Stomach (tissue), 9 donors: ENCODE data around the gene C1QL1. TPM values are rescaled to one million over a fixed set of nuclear protein-coding genes. Genes with fewer than 3 reads are reported as not detected.

Experiments used
- DNase-seq, 2 donors: peaks; one replicate each; pipeline versions ENCODE4 v3.0.0 to v3.0.0-alpha.2; 2013 to 2019
- H3K27ac ChIP-seq, 5 donors: fragments of 200-600 bp in 4 of 5; sonication (generic) in 4 of 5; one replicate each; pipeline ENCODE4 v1.5.1; 2013 to 2019; ENCODE audit warnings: mild to moderate bottlenecking in 1 of 5, moderate library complexity in 1 of 5
- H3K27me3 ChIP-seq, 3 donors: fragments of 200-600 bp; sonication (generic); one replicate each; pipeline ENCODE4 v1.5.1; 2017 to 2019; ENCODE audit warnings: mixed run types in 1 of 3
- H3K36me3 ChIP-seq, 4 donors: fragments of 200-600 bp; sonication (generic); 1 replicate in 3 of 4; 2 replicates in 1 of 4; pipeline ENCODE4 v1.5.1; 2016 to 2019
- H3K4me1 ChIP-seq, 4 donors: fragments of 200-600 bp; sonication (generic); one replicate each; pipeline ENCODE4 v1.5.1; 2016 to 2019
- H3K4me3 ChIP-seq, 4 donors: fragments of 200-600 bp; sonication (generic) in 3 of 4; one replicate each; pipeline ENCODE4 v1.5.1; 2016 to 2019; ENCODE audit warnings: mild to moderate bottlenecking in 1 of 4
- H3K9me3 ChIP-seq, 4 donors: fragments of 200-600 bp; sonication (generic); one replicate each; pipeline ENCODE4 v1.5.1; 2016 to 2019
- CTCF ChIP-seq, 7 experiments: fragments of 450-650 bp in 4 of 7; fragments of 200-600 bp in 3 of 7; sonication (generic) in 3 of 7; IDR thresholded peaks; one replicate each; pipeline ENCODE4 v1.5.1; 2016 to 2019; ENCODE audit warnings: antibody characterized with exemption in 7 of 7, control low read depth in 2 of 7, mild to moderate bottlenecking in 1 of 7
- EP300 ChIP-seq: sonication (generic); formaldehyde crosslinking; IDR thresholded peaks from one replicate; pipeline ENCODE4 v1.6.1; 2017; ENCODE audit warnings: antibody characterized with exemption
- POLR2A ChIP-seq, 4 donors: fragments of 450-650 bp; IDR thresholded peaks; one replicate each; pipeline ENCODE4 v1.6.1; 2016; ENCODE audit warnings: antibody characterized with exemption in 4 of 4, control low read depth in 2 of 4, mild to moderate bottlenecking in 1 of 4, moderate library complexity in 1 of 4
- POLR2AphosphoS5 ChIP-seq, 3 donors: sonication (generic); formaldehyde crosslinking; IDR thresholded peaks; one replicate each; pipeline ENCODE4 v1.6.1; 2016; ENCODE audit warnings: antibody characterized with exemption in 3 of 3
- WGBS, 5 donors: extraction: QIAGEN DNeasy Blood & Tissue Kit in 3 of 5; methylation state at CpG; one replicate each; pipeline versions ENCODE4 v1.1.5 to v1.1.7; 2013 to 2018; 5-methylcytosine and 5-hydroxymethylcytosine counted together
- intact Hi-C: fragments of 100-400 bp; cut with DNase I; formaldehyde crosslinking; loops from one replicate; pipeline ENCODE4 v1.15.1; 2023; ENCODE audit warnings: low total_unique reads
- polyA plus RNA-seq, 3 donors: library from polyadenylated mRNA; stranded (reverse); fragments of 200-250 nt; gene quantifications; one replicate each; pipeline ENCODE4 v1.2.3, GENCODE V29; 2013
- total RNA-seq, 5 donors: library from RNA; depleted of rRNA; stranded (reverse); fragments of >200 nt; gene quantifications; one replicate each; pipeline versions ENCODE4 v1.1.0 to v1.2.3, GENCODE V29; 2014 to 2016
- donor health status: healthy with polysubstance abuse.
- donor health status: Bipolar disorder and iron deficiency.
- donor health status: healthy.

C1QL1 gene
- total and polyA plus RNA-seq, 8 donors, result 2.2 to 16.3 (median 5.2) TPM; not detected in 1

- 67 to 87% (median 73%) methylated on average over 10 of the region's 10 CpGs for WGBS, 5 donors
- no peak overlapping the region for H3K4me3 ChIP-seq
- H3K9me3 ChIP-seq, result peaks cover 0 to 10% (median 5%) of the 10 kb centered on the region in 4 donors
- H3K36me3 ChIP-seq, result no peaks in the 10 kb centered on the region
- H3K4me1 ChIP-seq, result no peaks in the 10 kb centered on the region
- intact Hi-C loops, result no loop called here
- no peak for DNase-seq
- TF ChIP-seq POLR2AphosphoS5 (IDR thresholded peaks at IDR 0.05) (no peak), CTCF (IDR thresholded peaks at IDR 0.05) (no peak), EP300 (no peak), POLR2A (IDR thresholded peaks at IDR 0.05) (no peak)
- H3K27me3 ChIP-seq, result peaks cover 0 to 38% (median 0%) of the 10 kb centered on the region in 3 donors
- H3K27ac ChIP-seq, result no peak overlapping the region
These were observed 28.2 kb upstream of the C1QL1 start for GRCh38 chr17:44996304-44996703.

GRCh38 chr17:44995436-44996001 is 27.4 kb upstream of the C1QL1 start:
- intact Hi-C loops, result no loop called here
- no peak overlapping the region for H3K4me3 ChIP-seq
- TF ChIP-seq POLR2A (IDR thresholded peaks at IDR 0.05) (no peak), EP300 (no peak), CTCF (IDR thresholded peaks at IDR 0.05) (no peak), POLR2AphosphoS5 (IDR thresholded peaks at IDR 0.05) (no peak)
- H3K27ac ChIP-seq, result no peak overlapping the region
- no peaks in the 10 kb centered on the region for H3K4me1 ChIP-seq
- peaks cover 0 to 38% (median 0%) of the 10 kb centered on the region in 3 donors for H3K27me3 ChIP-seq
- peak in 1 of 2 donors; percentile 43 for DNase-seq
- WGBS, 5 donors, result 45 to 59% (median 51%) methylated on average over 10 to 11 of the region's 11 CpGs
- peaks cover 0 to 10% (median 5%) of the 10 kb centered on the region in 4 donors for H3K9me3 ChIP-seq
- no peaks in the 10 kb centered on the region for H3K36me3 ChIP-seq

GRCh38 chr17:44992242-44992939 is 24.3 kb upstream of the C1QL1 start:
- Histone ChIP-seq H3K4me3 (no peak overlapping the region), H3K4me1 (peaks cover 3 to 7% (median 6%) of the 10 kb centered on the region in 4 donors), H3K27me3 (peaks cover 0 to 56% (median 18%) of the 10 kb centered on the region in 3 donors), H3K27ac (no peak overlapping the region), H3K9me3 (no peaks in the 10 kb centered on the region), H3K36me3 (no peaks in the 10 kb centered on the region)
- intact Hi-C loops, result no loop called here
- TF ChIP-seq POLR2AphosphoS5 (IDR thresholded peaks at IDR 0.05), result no peak
- TF ChIP-seq EP300, result no peak
- TF ChIP-seq POLR2A (IDR thresholded peaks at IDR 0.05), result no peak
- no peak for TF ChIP-seq CTCF (IDR thresholded peaks at IDR 0.05)
- no peak for DNase-seq
- WGBS, 5 donors, result 71 to 85% (median 74%) methylated on average over 4 to 5 of the region's 5 CpGs

DNA sequence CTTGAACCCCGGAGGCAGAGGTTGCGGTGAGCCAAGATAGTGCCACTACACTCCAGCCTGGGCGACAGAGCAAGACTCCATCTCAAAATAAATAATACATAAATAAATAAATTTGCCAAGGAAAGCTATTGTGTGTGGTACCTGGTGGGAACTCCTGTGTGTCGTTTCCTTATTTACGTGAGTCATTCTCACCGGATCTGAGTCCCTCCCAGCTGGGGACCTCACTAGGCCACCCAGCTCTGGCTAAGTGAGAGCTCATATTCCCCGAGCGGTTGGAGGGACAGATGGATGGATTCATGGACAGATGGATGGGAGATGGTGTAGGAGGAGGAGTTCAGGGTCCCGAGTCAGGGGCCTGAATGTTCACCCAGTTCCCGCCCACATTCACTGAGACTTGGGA is 22.9 kb upstream of the C1QL1 start:
- DNase-seq, result no peak
- H3K4me1 ChIP-seq, result peaks cover 5 to 15% (median 9%) of the 10 kb centered on the region in 4 donors
- TF ChIP-seq CTCF (IDR thresholded peaks at IDR 0.05) (no peak), POLR2A (IDR thresholded peaks at IDR 0.05) (no peak), EP300 (no peak), POLR2AphosphoS5 (IDR thresholded peaks at IDR 0.05) (no peak)
- intact Hi-C loops, result no loop called here
- H3K36me3 ChIP-seq, result no peaks in the 10 kb centered on the region
- no peak overlapping the region for H3K27ac ChIP-seq
- no peak overlapping the region for H3K4me3 ChIP-seq
- 67 to 72% (median 71%) methylated on average over 10 of the region's 10 CpGs for WGBS, 5 donors
- no peaks in the 10 kb centered on the region for H3K9me3 ChIP-seq
- H3K27me3 ChIP-seq, result peaks cover 0 to 56% (median 22%) of the 10 kb centered on the region in 3 donors
